Smooth muscle cell (in vitro differentiated cells): Measurements from ENCODE around the gene LARP1. TPM values are rescaled to one million over a fixed set of nuclear protein-coding genes. Genes with fewer than 3 reads are reported as not detected.

ENCODE experiments used
- DNase-seq: peaks from one replicate; lab custom pipeline; 2025; ENCODE audit not compliant: unreplicated experiment; lab: John Stamatoyannopoulos, UW
- H2AFZ ChIP-seq: fragments of 200-600 bp; sonication (generic); 2 replicates; pipeline ENCODE4 v1.6.0; 2016; ENCODE audit warnings: antibody characterized with exemption, low read depth, mild to moderate bottlenecking
- H3F3A ChIP-seq: fragments of 200-600 bp; sonication (generic); 2 replicates; pipeline ENCODE4 v1.6.0; 2017; ENCODE audit warnings: antibody characterized with exemption, low read depth
- H3K27ac ChIP-seq: fragments of 200-600 bp; sonication (generic); 2 replicates; pipeline ENCODE4 v1.5.1; 2016; ENCODE audit warnings: low read depth, mild to moderate bottlenecking
- H3K27me3 ChIP-seq: fragments of 200-600 bp; sonication (generic); 2 replicates; pipeline ENCODE4 v1.6.1; 2016; ENCODE audit warnings: low read depth, mild to moderate bottlenecking
- H3K36me3 ChIP-seq: fragments of 200-600 bp; sonication (generic); 2 replicates; pipeline ENCODE4 v1.5.1; 2016; ENCODE audit warnings: low read depth
- H3K4me1 ChIP-seq: fragments of 200-600 bp; sonication (generic); 2 replicates; pipeline ENCODE4 v1.5.1; 2016; ENCODE audit warnings: low read depth
- H3K4me2 ChIP-seq: fragments of 200-600 bp; sonication (generic); 2 replicates; pipeline ENCODE4 v1.6.0; 2016; ENCODE audit warnings: mild to moderate bottlenecking
- H3K4me3 ChIP-seq: fragments of 200-600 bp; sonication (generic); 2 replicates; pipeline ENCODE4 v1.5.1; 2016; ENCODE audit warnings: mild to moderate bottlenecking
- H3K79me2 ChIP-seq: fragments of 200-600 bp; sonication (generic); 2 replicates; pipeline ENCODE4 v1.6.0; 2016; ENCODE audit warnings: low read depth, mild to moderate bottlenecking
- H3K9ac ChIP-seq: fragments of 200-600 bp; sonication (generic); 2 replicates; pipeline ENCODE4 v1.6.0; 2016; ENCODE audit warnings: low read depth
- H3K9me3 ChIP-seq: fragments of 200-600 bp; sonication (generic); replicated peaks from 2 replicates; pipeline ENCODE4 v1.5.1; 2016; ENCODE audit warnings: low read depth
- H4K20me1 ChIP-seq: fragments of 200-600 bp; sonication (generic); 2 replicates; pipeline ENCODE4 v1.6.0; 2016; ENCODE audit warnings: low read depth
- WGBS: methylation state at CpG from one replicate; pipeline ENCODE4 v1.1.7; 2016; ENCODE audit warnings: low lambda C conversion rate; 5-methylcytosine and 5-hydroxymethylcytosine counted together
- polyA plus RNA-seq: library from polyadenylated mRNA; unstranded; fragments of >200 nt; fragmentation: Nextera tagmentation; extraction: Ambion mirVana; gene quantifications from 2 replicates; pipeline ENCODE4 v1.2.1, GENCODE V29; 2016
- total RNA-seq: library from RNA; depleted of rRNA; stranded (reverse); fragments of >200 nt; gene quantifications from 2 replicates; pipeline ENCODE4 v1.2.3, GENCODE V29; 2014
- TF ChIP-seq, protein P1 (sequence below): fragments of 200-600 bp; sonication (generic); IDR thresholded peaks from 2 replicates; pipeline ENCODE4 v1.5.1; 2017; ENCODE audit warnings: borderline replicate concordance, mild to moderate bottlenecking, antibody characterized with exemption; ENCODE audit not compliant: insufficient read depth, poor library complexity, severe bottlenecking

Gene LARP1
- total and polyA plus RNA-seq, 2 experiments from 2014 or later, result 31.3 to 44.9 TPM

DNA sequence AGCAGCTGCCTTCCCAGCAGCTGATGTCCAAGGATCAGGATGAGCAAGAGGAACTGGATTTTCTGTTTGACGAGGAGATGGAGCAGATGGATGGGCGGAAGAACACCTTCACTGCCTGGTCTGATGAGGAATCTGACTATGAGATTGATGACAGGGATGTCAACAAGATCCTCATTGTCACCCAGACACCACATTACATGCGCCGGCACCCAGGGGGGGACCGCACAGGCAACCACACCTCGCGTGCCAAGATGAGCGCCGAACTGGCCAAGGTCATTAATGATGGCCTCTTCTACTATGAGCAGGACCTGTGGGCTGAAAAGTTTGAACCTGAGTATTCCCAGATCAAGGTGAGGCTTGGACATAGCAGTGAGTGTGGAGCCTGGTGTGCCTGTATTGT, 46.9 kb downstream of the LARP1 start:
- no peak overlapping the region for H2AFZ ChIP-seq
- no peaks in the 10 kb centered on the region for H3K27me3 ChIP-seq
- H3K79me2 ChIP-seq, result peaks cover 15% of the 10 kb centered on the region
- H3K9me3 ChIP-seq, result no peaks in the 10 kb centered on the region
- H4K20me1 ChIP-seq, result peaks cover 29% of the 10 kb centered on the region
- peaks cover 10% of the 10 kb centered on the region for H3F3A ChIP-seq
- H3K36me3 ChIP-seq, result peaks cover 38% of the 10 kb centered on the region
- no peaks in the 10 kb centered on the region for H3K4me1 ChIP-seq
- H3K4me2 ChIP-seq, result no peak overlapping the region
- H3K27ac ChIP-seq, result no peak overlapping the region
- 99% methylated on average over 9 of the region's 9 CpGs for WGBS
- H3K4me3 ChIP-seq, result no peak overlapping the region
- TF ChIP-seq, protein P1, sequence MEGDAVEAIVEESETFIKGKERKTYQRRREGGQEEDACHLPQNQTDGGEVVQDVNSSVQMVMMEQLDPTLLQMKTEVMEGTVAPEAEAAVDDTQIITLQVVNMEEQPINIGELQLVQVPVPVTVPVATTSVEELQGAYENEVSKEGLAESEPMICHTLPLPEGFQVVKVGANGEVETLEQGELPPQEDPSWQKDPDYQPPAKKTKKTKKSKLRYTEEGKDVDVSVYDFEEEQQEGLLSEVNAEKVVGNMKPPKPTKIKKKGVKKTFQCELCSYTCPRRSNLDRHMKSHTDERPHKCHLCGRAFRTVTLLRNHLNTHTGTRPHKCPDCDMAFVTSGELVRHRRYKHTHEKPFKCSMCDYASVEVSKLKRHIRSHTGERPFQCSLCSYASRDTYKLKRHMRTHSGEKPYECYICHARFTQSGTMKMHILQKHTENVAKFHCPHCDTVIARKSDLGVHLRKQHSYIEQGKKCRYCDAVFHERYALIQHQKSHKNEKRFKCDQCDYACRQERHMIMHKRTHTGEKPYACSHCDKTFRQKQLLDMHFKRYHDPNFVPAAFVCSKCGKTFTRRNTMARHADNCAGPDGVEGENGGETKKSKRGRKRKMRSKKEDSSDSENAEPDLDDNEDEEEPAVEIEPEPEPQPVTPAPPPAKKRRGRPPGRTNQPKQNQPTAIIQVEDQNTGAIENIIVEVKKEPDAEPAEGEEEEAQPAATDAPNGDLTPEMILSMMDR, result no peak
- H3K9ac ChIP-seq, result no peak overlapping the region
- DNase-seq, result no peak

DNA sequence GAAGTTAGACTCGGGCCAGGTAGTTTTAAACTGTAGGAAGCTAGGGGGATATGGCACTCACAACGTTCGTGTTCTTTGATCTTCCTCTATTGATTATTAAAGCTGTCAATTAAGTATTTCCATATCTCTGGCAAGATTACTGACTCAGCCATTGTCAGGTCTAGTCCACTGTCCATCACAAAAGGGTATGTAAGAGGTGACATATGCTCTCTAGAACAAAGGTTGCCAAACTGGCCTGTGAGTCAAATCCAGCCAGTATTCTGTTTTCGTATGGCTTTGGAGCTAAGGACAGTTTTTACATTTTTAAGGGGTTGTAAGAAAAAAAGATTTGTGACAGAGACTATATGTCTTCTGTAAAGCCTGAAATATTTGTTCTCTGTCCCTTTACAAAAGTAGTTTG, 51.0 kb downstream of the LARP1 start:
- WGBS, result 93% methylated on average over 4 of the region's 4 CpGs
- TF ChIP-seq, protein P1, result no peak
- Histone ChIP-seq H3K27me3 (no peaks in the 10 kb centered on the region), H3K79me2 (peaks cover 9% of the 10 kb centered on the region), H3K4me1 (no peaks in the 10 kb centered on the region), H3K9me3 (no peaks in the 10 kb centered on the region), H3K36me3 (peaks cover 31% of the 10 kb centered on the region), H3K27ac (no peak overlapping the region), H4K20me1 (peaks cover 12% of the 10 kb centered on the region), H3F3A (peaks cover 10% of the 10 kb centered on the region), H3K9ac (no peak overlapping the region), H2AFZ (no peak overlapping the region), H3K4me2 (no peak overlapping the region), H3K4me3 (no peak overlapping the region)
- no peak for DNase-seq

DNA sequence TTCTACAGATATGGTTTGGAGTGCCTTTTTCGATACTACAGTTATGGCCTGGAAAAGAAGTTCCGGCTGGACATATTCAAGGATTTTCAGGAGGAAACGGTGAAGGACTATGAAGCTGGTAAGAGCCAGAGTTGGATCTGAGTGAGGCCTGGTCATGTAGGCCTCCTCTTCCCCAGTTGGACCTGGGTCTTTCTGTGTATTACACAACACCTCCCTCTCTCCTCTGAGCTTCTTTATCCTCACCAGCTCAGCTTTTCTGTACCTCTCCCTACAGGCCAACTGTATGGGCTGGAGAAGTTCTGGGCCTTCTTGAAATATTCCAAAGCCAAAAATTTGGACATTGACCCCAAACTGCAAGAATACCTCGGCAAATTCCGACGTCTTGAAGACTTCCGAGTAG, 56.1 kb downstream of the LARP1 start:
- TF ChIP-seq, protein P1, result no peak
- Histone ChIP-seq H3K36me3 (peaks cover 7% of the 10 kb centered on the region), H3F3A (peaks cover under 1% of the 10 kb centered on the region), H3K4me3 (no peak overlapping the region), H3K27me3 (no peaks in the 10 kb centered on the region), H3K9ac (no peak overlapping the region), H3K79me2 (peaks cover 3% of the 10 kb centered on the region), H2AFZ (no peak overlapping the region), H3K27ac (no peak overlapping the region), H3K9me3 (no peaks in the 10 kb centered on the region), H4K20me1 (peaks cover 4% of the 10 kb centered on the region), H3K4me1 (no peaks in the 10 kb centered on the region), H3K4me2 (no peak overlapping the region)
- WGBS, result 92% methylated on average over 7 of the region's 7 CpGs
- no peak for DNase-seq

DNA sequence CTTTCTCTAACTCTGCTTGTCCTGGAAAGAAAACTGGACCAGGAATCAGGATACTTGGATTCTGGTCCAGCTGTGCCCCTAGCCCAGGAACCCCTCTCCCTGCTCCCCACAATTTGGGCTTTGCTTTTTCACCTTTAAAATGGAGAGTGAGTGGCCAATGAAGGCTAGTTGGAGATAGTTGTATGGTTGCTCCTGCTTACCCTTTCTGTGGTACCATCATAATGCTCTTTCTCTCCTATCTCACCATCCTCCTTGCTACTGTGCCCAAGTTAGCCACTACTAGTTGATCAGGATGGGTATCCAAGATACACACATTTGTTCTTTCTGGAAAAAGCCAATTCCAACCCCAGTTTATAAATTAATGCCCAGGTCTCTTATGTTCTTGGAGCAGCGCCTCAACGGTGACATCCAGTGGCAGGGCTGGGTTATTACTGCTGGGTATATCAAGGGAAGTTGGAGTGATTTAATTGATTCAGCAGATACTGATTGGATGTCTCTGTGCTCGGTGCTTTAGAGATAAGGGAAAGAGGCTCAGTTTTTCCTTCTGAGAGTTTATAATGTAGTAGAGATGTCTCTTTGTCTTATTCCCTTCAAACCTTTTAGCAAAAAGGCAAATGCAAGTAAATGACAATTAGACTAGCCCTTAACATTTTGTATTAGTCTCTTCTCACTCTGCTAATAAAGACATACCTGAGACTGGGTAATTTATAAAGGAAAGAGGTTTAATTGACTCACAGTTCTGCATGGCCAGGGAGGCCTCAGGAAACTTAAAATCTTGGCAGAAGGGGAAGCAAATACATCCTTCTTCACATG, 56.7 kb downstream of the LARP1 start:
- 72% methylated on average over 3 of the region's 3 CpGs for WGBS
- no peak for DNase-seq

More for the DNA sequence above, 56.7 kb downstream of the LARP1 start:
- Histone ChIP-seq H3K36me3 (peaks cover 7% of the 10 kb centered on the region), H3K9me3 (no peaks in the 10 kb centered on the region), H3F3A (no peaks in the 10 kb centered on the region), H3K27me3 (no peaks in the 10 kb centered on the region), H3K4me2 (no peak overlapping the region), H4K20me1 (peaks cover 4% of the 10 kb centered on the region), H3K27ac (no peak overlapping the region), H3K4me3 (no peak overlapping the region), H2AFZ (no peak overlapping the region), H3K9ac (no peak overlapping the region), H3K79me2 (peaks cover 3% of the 10 kb centered on the region), H3K4me1 (no peaks in the 10 kb centered on the region)
- TF ChIP-seq, protein P1, result peak; percentile 83
